ENCODE data around the gene CPE. TPM values are rescaled to one million over a fixed set of nuclear protein-coding genes. Genes with fewer than 3 reads are reported as not detected.

CPE gene
- total and polyA plus RNA-seq, 4 donors, result 3.0 to 5.6 (median 4.5) TPM

DNA sequence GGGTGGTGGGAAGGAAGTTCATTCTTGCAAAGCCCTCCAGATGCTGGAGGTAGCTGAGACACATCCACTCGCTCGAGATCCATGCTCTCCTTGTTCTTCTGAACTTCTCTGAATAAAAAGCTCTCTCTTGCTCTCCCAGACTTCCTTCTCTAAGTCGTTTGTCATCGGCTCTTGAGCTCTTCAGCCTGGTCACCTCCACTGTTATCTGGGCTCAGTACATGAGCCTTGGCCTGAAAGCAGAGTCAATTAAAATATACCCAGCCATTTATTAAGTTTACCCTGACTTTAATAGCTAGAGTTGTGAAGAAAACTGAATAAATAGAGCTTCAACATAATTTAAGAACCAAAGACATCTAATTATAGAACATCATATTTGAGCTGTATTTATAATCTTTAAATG lies 99.0 kb downstream of the CPE start:
- Histone ChIP-seq H3K9ac (ENCODE audit: low read depth in 1 of 2, low read length in 2 of 2) (no peak overlapping the region), H3K4me1 (ENCODE audit: control insufficient read depth in 4 of 4, insufficient read depth in 4 of 4, low read length in 3 of 4) (no peaks in the 10 kb centered on the region), H3K27ac (ENCODE audit: low read depth in 1 of 2, low read length in 2 of 2) (no peak overlapping the region), H3K36me3 (ENCODE audit: control insufficient read depth in 4 of 4, insufficient read depth in 3 of 4, low read depth in 1 of 4, low read length in 3 of 4) (no peaks in the 10 kb centered on the region), H3K27me3 (ENCODE audit: control insufficient read depth in 4 of 4, insufficient read depth in 4 of 4, low read length in 3 of 4) (no peaks in the 10 kb centered on the region), H3K4me3 (ENCODE audit: low read depth in 1 of 3, low read length in 3 of 3) (no peak overlapping the region), H3K9me3 (ENCODE audit: control insufficient read depth in 4 of 4, low read length in 3 of 4) (no peaks in the 10 kb centered on the region)
- 81% methylated on average over 4 of the region's 4 CpGs for WGBS
- DNase-seq (ENCODE audit: low spot score), result no peak
- TF ChIP-seq, protein P1, sequence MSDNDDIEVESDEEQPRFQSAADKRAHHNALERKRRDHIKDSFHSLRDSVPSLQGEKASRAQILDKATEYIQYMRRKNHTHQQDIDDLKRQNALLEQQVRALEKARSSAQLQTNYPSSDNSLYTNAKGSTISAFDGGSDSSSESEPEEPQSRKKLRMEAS (IDR thresholded peaks at IDR 0.05), result no peak
- TF ChIP-seq, protein P2, sequence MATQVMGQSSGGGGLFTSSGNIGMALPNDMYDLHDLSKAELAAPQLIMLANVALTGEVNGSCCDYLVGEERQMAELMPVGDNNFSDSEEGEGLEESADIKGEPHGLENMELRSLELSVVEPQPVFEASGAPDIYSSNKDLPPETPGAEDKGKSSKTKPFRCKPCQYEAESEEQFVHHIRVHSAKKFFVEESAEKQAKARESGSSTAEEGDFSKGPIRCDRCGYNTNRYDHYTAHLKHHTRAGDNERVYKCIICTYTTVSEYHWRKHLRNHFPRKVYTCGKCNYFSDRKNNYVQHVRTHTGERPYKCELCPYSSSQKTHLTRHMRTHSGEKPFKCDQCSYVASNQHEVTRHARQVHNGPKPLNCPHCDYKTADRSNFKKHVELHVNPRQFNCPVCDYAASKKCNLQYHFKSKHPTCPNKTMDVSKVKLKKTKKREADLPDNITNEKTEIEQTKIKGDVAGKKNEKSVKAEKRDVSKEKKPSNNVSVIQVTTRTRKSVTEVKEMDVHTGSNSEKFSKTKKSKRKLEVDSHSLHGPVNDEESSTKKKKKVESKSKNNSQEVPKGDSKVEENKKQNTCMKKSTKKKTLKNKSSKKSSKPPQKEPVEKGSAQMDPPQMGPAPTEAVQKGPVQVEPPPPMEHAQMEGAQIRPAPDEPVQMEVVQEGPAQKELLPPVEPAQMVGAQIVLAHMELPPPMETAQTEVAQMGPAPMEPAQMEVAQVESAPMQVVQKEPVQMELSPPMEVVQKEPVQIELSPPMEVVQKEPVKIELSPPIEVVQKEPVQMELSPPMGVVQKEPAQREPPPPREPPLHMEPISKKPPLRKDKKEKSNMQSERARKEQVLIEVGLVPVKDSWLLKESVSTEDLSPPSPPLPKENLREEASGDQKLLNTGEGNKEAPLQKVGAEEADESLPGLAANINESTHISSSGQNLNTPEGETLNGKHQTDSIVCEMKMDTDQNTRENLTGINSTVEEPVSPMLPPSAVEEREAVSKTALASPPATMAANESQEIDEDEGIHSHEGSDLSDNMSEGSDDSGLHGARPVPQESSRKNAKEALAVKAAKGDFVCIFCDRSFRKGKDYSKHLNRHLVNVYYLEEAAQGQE (IDR thresholded peaks at IDR 0.05), result no peak
- TF ChIP-seq RXRA (IDR thresholded peaks at IDR 0.05), result no peak
- TF ChIP-seq HNF4A (conservative IDR thresholded peaks at IDR 0.05), result no peak

- no peak for DNase-seq (ENCODE audit: low spot score)
- H3K9me3 ChIP-seq (ENCODE audit: control insufficient read depth in 4 of 4, low read length in 3 of 4), result no peaks in the 10 kb centered on the region
- no peak overlapping the region for H3K4me3 ChIP-seq (ENCODE audit: low read depth in 1 of 3, low read length in 3 of 3)
- H3K27me3 ChIP-seq (ENCODE audit: control insufficient read depth in 4 of 4, insufficient read depth in 4 of 4, low read length in 3 of 4), result no peaks in the 10 kb centered on the region
- H3K9ac ChIP-seq (ENCODE audit: low read depth in 1 of 2, low read length in 2 of 2), result no peak overlapping the region
- H3K36me3 ChIP-seq (ENCODE audit: control insufficient read depth in 4 of 4, insufficient read depth in 3 of 4, low read depth in 1 of 4, low read length in 3 of 4), result no peaks in the 10 kb centered on the region
- no peaks in the 10 kb centered on the region for H3K4me1 ChIP-seq (ENCODE audit: control insufficient read depth in 4 of 4, insufficient read depth in 4 of 4, low read length in 3 of 4)
- WGBS, result 94% methylated on average over 1 of the region's 1 CpG
- no peak overlapping the region for H3K27ac ChIP-seq (ENCODE audit: low read depth in 1 of 2, low read length in 2 of 2)
- no peak for TF ChIP-seq TAF1 (conservative IDR thresholded peaks at IDR 0.05)
- no peak for TF ChIP-seq FOXA1 (IDR thresholded peaks at IDR 0.05)
- no peak for TF ChIP-seq FOXA2 (IDR thresholded peaks at IDR 0.05)
- TF ChIP-seq EGR1 (IDR thresholded peaks at IDR 0.05; ENCODE audit: low read depth in 2 of 2), result no peak
- TF ChIP-seq SP1 (IDR thresholded peaks at IDR 0.05), result no peak
- TF ChIP-seq, protein P2 (IDR thresholded peaks at IDR 0.05), result no peak
- no peak for TF ChIP-seq HNF4A (conservative IDR thresholded peaks at IDR 0.05)
- no peak for TF ChIP-seq HNF4G (IDR thresholded peaks at IDR 0.05)
- TF ChIP-seq CTCF (IDR thresholded peaks at IDR 0.05; ENCODE audit: low read depth, low read length, missing input control), result no peak
- no peak for TF ChIP-seq RXRA (IDR thresholded peaks at IDR 0.05)
- TF ChIP-seq JUND (IDR thresholded peaks at IDR 0.05), result no peak
- TF ChIP-seq RAD21 (IDR thresholded peaks at IDR 0.05), result no peak
- TF ChIP-seq, protein P3, sequence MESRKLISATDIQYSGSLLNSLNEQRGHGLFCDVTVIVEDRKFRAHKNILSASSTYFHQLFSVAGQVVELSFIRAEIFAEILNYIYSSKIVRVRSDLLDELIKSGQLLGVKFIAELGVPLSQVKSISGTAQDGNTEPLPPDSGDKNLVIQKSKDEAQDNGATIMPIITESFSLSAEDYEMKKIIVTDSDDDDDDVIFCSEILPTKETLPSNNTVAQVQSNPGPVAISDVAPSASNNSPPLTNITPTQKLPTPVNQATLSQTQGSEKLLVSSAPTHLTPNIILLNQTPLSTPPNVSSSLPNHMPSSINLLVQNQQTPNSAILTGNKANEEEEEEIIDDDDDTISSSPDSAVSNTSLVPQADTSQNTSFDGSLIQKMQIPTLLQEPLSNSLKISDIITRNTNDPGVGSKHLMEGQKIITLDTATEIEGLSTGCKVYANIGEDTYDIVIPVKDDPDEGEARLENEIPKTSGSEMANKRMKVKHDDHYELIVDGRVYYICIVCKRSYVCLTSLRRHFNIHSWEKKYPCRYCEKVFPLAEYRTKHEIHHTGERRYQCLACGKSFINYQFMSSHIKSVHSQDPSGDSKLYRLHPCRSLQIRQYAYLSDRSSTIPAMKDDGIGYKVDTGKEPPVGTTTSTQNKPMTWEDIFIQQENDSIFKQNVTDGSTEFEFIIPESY (IDR thresholded peaks at IDR 0.05), result no peak
- TF ChIP-seq, protein P1 (IDR thresholded peaks at IDR 0.05), result no peak
- no peak for TF ChIP-seq GABPA (IDR thresholded peaks at IDR 0.05 in 1 of 2, conservative IDR thresholded peaks at IDR 0.05 in 1 of 2)
Observed at GRCh38 chr4:165478260-165478659, 99.5 kb downstream of the CPE start.
